Stomach (tissue), 4 donors: ENCODE data around the gene RYR3.

Experiments used
- POLR2AphosphoS5 ChIP-seq, 3 donors: sonication (generic); formaldehyde crosslinking; IDR thresholded peaks; one replicate each; pipeline ENCODE4 v1.6.1; 2016; ENCODE audit warnings: antibody characterized with exemption in 3 of 3
- TF ChIP-seq, protein P1 (sequence below), 7 experiments: fragments of 450-650 bp in 4 of 7; fragments of 200-600 bp in 3 of 7; sonication (generic) in 3 of 7; IDR thresholded peaks; one replicate each; pipeline ENCODE4 v1.5.1; 2016 to 2019; ENCODE audit warnings: antibody characterized with exemption in 7 of 7, control low read depth in 2 of 7, mild to moderate bottlenecking in 1 of 7

DNA sequence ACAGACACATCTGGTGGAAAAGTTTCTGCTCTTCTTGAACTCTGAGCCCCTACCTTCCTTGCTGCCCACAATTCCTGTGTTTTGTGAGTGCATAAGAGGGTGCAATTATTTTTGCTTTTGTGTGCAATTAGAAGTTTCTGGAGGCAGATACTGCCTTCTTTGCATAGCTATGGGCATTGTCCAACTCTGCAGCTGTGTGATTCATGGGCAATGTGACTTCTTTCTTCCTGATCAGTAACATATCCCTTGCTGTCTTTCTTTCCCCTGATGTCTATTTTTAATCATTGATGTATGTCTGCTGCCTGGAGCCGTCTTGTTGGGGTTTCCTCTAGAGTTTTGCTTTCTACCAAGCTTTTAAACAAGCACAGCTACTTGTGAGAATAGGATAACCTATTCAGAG lies 336.0 kb downstream of the RYR3 start:
- TF ChIP-seq, protein P1, sequence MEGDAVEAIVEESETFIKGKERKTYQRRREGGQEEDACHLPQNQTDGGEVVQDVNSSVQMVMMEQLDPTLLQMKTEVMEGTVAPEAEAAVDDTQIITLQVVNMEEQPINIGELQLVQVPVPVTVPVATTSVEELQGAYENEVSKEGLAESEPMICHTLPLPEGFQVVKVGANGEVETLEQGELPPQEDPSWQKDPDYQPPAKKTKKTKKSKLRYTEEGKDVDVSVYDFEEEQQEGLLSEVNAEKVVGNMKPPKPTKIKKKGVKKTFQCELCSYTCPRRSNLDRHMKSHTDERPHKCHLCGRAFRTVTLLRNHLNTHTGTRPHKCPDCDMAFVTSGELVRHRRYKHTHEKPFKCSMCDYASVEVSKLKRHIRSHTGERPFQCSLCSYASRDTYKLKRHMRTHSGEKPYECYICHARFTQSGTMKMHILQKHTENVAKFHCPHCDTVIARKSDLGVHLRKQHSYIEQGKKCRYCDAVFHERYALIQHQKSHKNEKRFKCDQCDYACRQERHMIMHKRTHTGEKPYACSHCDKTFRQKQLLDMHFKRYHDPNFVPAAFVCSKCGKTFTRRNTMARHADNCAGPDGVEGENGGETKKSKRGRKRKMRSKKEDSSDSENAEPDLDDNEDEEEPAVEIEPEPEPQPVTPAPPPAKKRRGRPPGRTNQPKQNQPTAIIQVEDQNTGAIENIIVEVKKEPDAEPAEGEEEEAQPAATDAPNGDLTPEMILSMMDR (IDR thresholded peaks at IDR 0.05), result no peak
- TF ChIP-seq POLR2AphosphoS5 (IDR thresholded peaks at IDR 0.05), result no peak
